ENCODE results near the gene NCKAP5. TPM values are rescaled to one million over a fixed set of nuclear protein-coding genes. Genes with fewer than 3 reads are reported as not detected.
"Not testable (repeated sequence)": the region's sequence is repeated elsewhere in the genome, so short reads cannot be mapped to it uniquely, and the experiment has no call there.

The NCKAP5 gene
- total RNA-seq, 2 experiments from 2014 or later: not detected

- DNase-seq (no peak), ATAC-seq (no peak)
- Mint-ChIP-seq H3K36me3 (ENCODE audit: low read depth) (no peaks in the 10 kb centered on the region), H3K4me1 (ENCODE audit: low read depth) (no peaks in the 10 kb centered on the region), H3K9me3 (no peaks in the 10 kb centered on the region), H3K27me3 (no peaks in the 10 kb centered on the region), H3K4me3 (no peak overlapping the region), H3K27ac (no peak overlapping the region)
- ChIA-PET CTCF (no interaction called here), POLR2A (no interaction called here)
- TF ChIP-seq, protein P1, sequence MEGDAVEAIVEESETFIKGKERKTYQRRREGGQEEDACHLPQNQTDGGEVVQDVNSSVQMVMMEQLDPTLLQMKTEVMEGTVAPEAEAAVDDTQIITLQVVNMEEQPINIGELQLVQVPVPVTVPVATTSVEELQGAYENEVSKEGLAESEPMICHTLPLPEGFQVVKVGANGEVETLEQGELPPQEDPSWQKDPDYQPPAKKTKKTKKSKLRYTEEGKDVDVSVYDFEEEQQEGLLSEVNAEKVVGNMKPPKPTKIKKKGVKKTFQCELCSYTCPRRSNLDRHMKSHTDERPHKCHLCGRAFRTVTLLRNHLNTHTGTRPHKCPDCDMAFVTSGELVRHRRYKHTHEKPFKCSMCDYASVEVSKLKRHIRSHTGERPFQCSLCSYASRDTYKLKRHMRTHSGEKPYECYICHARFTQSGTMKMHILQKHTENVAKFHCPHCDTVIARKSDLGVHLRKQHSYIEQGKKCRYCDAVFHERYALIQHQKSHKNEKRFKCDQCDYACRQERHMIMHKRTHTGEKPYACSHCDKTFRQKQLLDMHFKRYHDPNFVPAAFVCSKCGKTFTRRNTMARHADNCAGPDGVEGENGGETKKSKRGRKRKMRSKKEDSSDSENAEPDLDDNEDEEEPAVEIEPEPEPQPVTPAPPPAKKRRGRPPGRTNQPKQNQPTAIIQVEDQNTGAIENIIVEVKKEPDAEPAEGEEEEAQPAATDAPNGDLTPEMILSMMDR (IDR thresholded peaks at IDR 0.05): no peak
- intact Hi-C loops (cut with micrococcal nuclease): no loop called here
Observed at GRCh38 chr2:132814651-132815050, 753.6 kb downstream of the NCKAP5 start.

GRCh38 chr2:132813422-132813821 lies 754.8 kb downstream of the NCKAP5 start:
- DNase-seq: no peak
- Mint-ChIP-seq H3K36me3 (ENCODE audit: low read depth) (no peaks in the 10 kb centered on the region), H3K9me3 (peaks cover 4% of the 10 kb centered on the region), H3K4me3 (no peak overlapping the region), H3K27me3 (no peaks in the 10 kb centered on the region), H3K27ac (no peak overlapping the region), H3K4me1 (ENCODE audit: low read depth) (no peaks in the 10 kb centered on the region)
- CTCF ChIA-PET: interaction anchor here (1.3 kb wide), 1 partner anchor 10 kb away, joined by 3 read pairs; no protein-coding TSS in a partner anchor
- intact Hi-C loops (cut with micrococcal nuclease): no loop called here
- ATAC-seq: no peak
- TF ChIP-seq, protein P1 (IDR thresholded peaks at IDR 0.05): no peak
- POLR2A ChIA-PET: no interaction called here

- Mint-ChIP-seq H3K9me3 (peaks cover 16% of the 10 kb centered on the region), H3K4me3 (no peak overlapping the region), H3K27ac (no peak overlapping the region), H3K4me1 (ENCODE audit: low read depth) (no peaks in the 10 kb centered on the region), H3K36me3 (ENCODE audit: low read depth) (no peaks in the 10 kb centered on the region), H3K27me3 (no peaks in the 10 kb centered on the region)
- ChIA-PET CTCF (no interaction called here), POLR2A (no interaction called here)
- intact Hi-C loops (cut with micrococcal nuclease): no loop called here
- TF ChIP-seq, protein P1 (IDR thresholded peaks at IDR 0.05): no peak
- ATAC-seq: no peak
- no peak for DNase-seq
Observed at GRCh38 chr2:132811148-132811915, 756.9 kb downstream of the NCKAP5 start.

- DNase-seq; H3K27ac Mint-ChIP-seq; H3K4me1 Mint-ChIP-seq (ENCODE audit: low read depth); H3K27me3 Mint-ChIP-seq; POLR2A ChIA-PET; CTCF ChIA-PET; H3K36me3 Mint-ChIP-seq (ENCODE audit: low read depth); H3K4me3 Mint-ChIP-seq; intact Hi-C loops (cut with micrococcal nuclease); ATAC-seq: not testable (repeated sequence)
- peaks cover 16% of the 10 kb centered on the region for H3K9me3 Mint-ChIP-seq
Observed at GRCh38 chr2:132809962-132810361, 758.3 kb downstream of the NCKAP5 start.

DNA sequence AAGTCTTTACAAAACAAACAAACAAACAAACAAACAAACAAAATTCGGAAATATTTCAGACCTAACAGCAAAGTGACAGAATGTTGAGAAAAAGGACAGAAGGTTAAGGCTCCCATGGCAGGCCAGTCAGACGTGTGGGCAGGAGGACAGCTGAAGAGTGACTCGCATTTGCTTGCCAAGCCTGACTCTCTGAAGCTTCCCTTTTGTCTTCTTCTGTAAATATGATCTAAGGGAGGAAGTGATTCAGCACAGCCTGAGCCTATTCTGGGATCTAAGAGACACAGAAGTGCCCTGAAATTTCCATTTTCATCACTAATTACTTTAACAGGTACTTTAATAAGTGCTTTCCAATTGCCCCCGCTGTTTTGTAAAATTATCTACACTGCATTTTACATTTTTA lies 764.2 kb downstream of the NCKAP5 start:
- ATAC-seq (no peak), DNase-seq (no peak)
- Mint-ChIP-seq H3K36me3 (ENCODE audit: low read depth) (no peaks in the 10 kb centered on the region), H3K27me3 (no peaks in the 10 kb centered on the region), H3K27ac (no peak overlapping the region), H3K4me1 (ENCODE audit: low read depth) (no peaks in the 10 kb centered on the region), H3K4me3 (no peak overlapping the region), H3K9me3 (peaks cover 15% of the 10 kb centered on the region)
- TF ChIP-seq, protein P1 (IDR thresholded peaks at IDR 0.05): no peak
- ChIA-PET CTCF (interaction anchor here (0.9 kb wide), 1 partner anchor 10 kb away, joined by 3 read pairs; no protein-coding TSS in a partner anchor), POLR2A (no interaction called here)
- intact Hi-C loops (cut with micrococcal nuclease): no loop called here
